ENCODE data around the gene FAM180A. TPM values are rescaled to one million over a fixed set of nuclear protein-coding genes. Genes with fewer than 3 reads are reported as not detected.

The FAM180A gene
- total and polyA plus RNA-seq, 9 of the 15 experiments (the other 6 are each of a cell fraction or from before 2014, with no cell fraction given): not detected

GRCh38 chr7:135713836-135714470, 34.7 kb downstream of the FAM180A start:
- intact Hi-C loops (cut with micrococcal nuclease) (no loop called here), in situ Hi-C loops (cut with MboI) (no loop called here)
- ATAC-seq (no peak), DNase-seq (ENCODE audit: extremely low read depth in 1 of 4, low spot score in 3 of 4) (no peak), FAIRE-seq (no peak)
- H3K27me3 ChIP-seq (ENCODE audit: control insufficient read depth in 2 of 2, insufficient read depth in 2 of 2, low read length in 2 of 2): peaks cover 21 to 35% of the 10 kb centered on the region in 2 experiments; a peak in 4 of 5 replicates
- no peak overlapping the region for H3K4me3 ChIP-seq
- CTCF ChIA-PET (ENCODE audit: low intra/inter-chr PET ratio): no interaction called here
- POLR2A ChIA-PET: interaction anchor here (0.6 to 1.4 kb wide), 5 partner anchors 9 to 30 kb away, joined by 3 to 4 read pairs (median 3); partner anchors contain the start of gene SLC13A4
- no peak overlapping the region for H3K27ac ChIP-seq (ENCODE audit: extremely low read depth, low read depth, low read length)
- H3K36me3 ChIP-seq (ENCODE audit: control insufficient read depth, insufficient read depth, low read length): no peaks in the 10 kb centered on the region
- H3K9ac ChIP-seq (ENCODE audit: insufficient read depth in 1 of 2, low read depth in 2 of 2, low read length in 2 of 2): peak overlapping the region in 1 of 2 experiments; percentile 50; a peak in 1 of 4 replicates
- no peaks in the 10 kb centered on the region for H3K9me3 ChIP-seq (replicated peaks; ENCODE audit: control insufficient read depth, insufficient read depth, low read depth, low read length)
- WGBS (ENCODE audit: insufficient coverage, low coverage, missing lambda C conversion rate): 1% methylated on average over 4 of the region's 4 CpGs
- no peak overlapping the region for H2AFZ ChIP-seq (ENCODE audit: low read depth, low read length)
- no TSS peak for BruUV-seq (replicated peaks)
- no peak overlapping the region for H3K4me2 ChIP-seq (ENCODE audit: insufficient read depth, low read length)
- H3K4me1 ChIP-seq (replicated peaks in 1 of 2; ENCODE audit: control insufficient read depth in 2 of 2, insufficient read depth in 2 of 2, low read length in 2 of 2): peaks cover 2 to 6% of the 10 kb centered on the region in 2 experiments; a peak in 3 of 5 replicates
- H3K79me2 ChIP-seq (ENCODE audit: control insufficient read depth, insufficient read depth, low read length): no peaks in the 10 kb centered on the region
- no peaks in the 10 kb centered on the region for H4K20me1 ChIP-seq (replicated peaks; ENCODE audit: control insufficient read depth, insufficient read depth, low read length)
- H3K9me1 ChIP-seq (ENCODE audit: control insufficient read depth, insufficient read depth, low read length): no peaks in the 10 kb centered on the region
- no peak for TF ChIP-seq TOE1 (IDR thresholded peaks at IDR 0.05; ENCODE audit: borderline replicate concordance)
- no peak for TF ChIP-seq TOE1 (CRISPR knock-in tag; IDR thresholded peaks at IDR 0.05; ENCODE audit: borderline replicate concordance, low read depth)
- no peak for TF ChIP-seq FOXP4 (CRISPR knock-in tag; IDR thresholded peaks at IDR 0.05; ENCODE audit: borderline replicate concordance)
- TF ChIP-seq NCOA2 (IDR thresholded peaks at IDR 0.05; ENCODE audit: partially characterized antibody in 2 of 2): no peak
- no peak for TF ChIP-seq EHMT2 (IDR thresholded peaks at IDR 0.05)
- no peak for TF ChIP-seq NFIC (IDR thresholded peaks at IDR 0.05)
- no peak for TF ChIP-seq ZNF384 (IDR thresholded peaks at IDR 0.05; ENCODE audit: low read depth, low read length)
- no peak for TF ChIP-seq KLF6 (CRISPR knock-in tag; IDR thresholded peaks at IDR 0.05; ENCODE audit: borderline replicate concordance)
- no peak for TF ChIP-seq RBM34 (IDR thresholded peaks at IDR 0.05; ENCODE audit: borderline replicate concordance, insufficient read depth, low read length)
- no peak for TF ChIP-seq ZNF76 (CRISPR knock-in tag; IDR thresholded peaks at IDR 0.05; ENCODE audit: borderline replicate concordance)
- no peak for TF ChIP-seq ZNF778 (CRISPR knock-in tag; IDR thresholded peaks at IDR 0.05)
- TF ChIP-seq BRF2 (IDR thresholded peaks at IDR 0.05; ENCODE audit: borderline replicate concordance, insufficient read depth, insufficient read length): no peak
- TF ChIP-seq FOXK2 (conservative IDR thresholded peaks at IDR 0.05 in 1 of 2, IDR thresholded peaks at IDR 0.05 in 1 of 2; ENCODE audit: low read depth in 2 of 2): no peak
- no peak for TF ChIP-seq KLF16 (IDR thresholded peaks at IDR 0.05)
- TF ChIP-seq HSF4 (CRISPR knock-in tag; IDR thresholded peaks at IDR 0.05; ENCODE audit: borderline replicate concordance): no peak
- no peak for TF ChIP-seq E2F1 (CRISPR knock-in tag; IDR thresholded peaks at IDR 0.05)

Data from K562 (cell line).